Esophagus muscularis mucosa (tissue), 4 donors: ENCODE results near the gene ZNF81.

ENCODE experiments used
- EP300 ChIP-seq: sonication (generic); formaldehyde crosslinking; IDR thresholded peaks from one replicate; pipeline ENCODE4 v1.6.1; 2017; ENCODE audit warnings: antibody characterized with exemption
- POLR2A ChIP-seq: fragments of 450-650 bp; IDR thresholded peaks from one replicate; pipeline ENCODE4 v1.6.1; 2017; ENCODE audit warnings: antibody characterized with exemption, moderate library complexity, mild to moderate bottlenecking, low read depth
- TF ChIP-seq, protein P1 (sequence below), 3 experiments: fragments of 200-600 bp in 2 of 3; fragments of 450-650 bp in 1 of 3; sonication (generic) in 2 of 3; IDR thresholded peaks; one replicate each; pipeline ENCODE4 v1.5.1; 2017 to 2019; ENCODE audit warnings: antibody characterized with exemption in 3 of 3, mild to moderate bottlenecking in 2 of 3, moderate library complexity in 1 of 3

DNA sequence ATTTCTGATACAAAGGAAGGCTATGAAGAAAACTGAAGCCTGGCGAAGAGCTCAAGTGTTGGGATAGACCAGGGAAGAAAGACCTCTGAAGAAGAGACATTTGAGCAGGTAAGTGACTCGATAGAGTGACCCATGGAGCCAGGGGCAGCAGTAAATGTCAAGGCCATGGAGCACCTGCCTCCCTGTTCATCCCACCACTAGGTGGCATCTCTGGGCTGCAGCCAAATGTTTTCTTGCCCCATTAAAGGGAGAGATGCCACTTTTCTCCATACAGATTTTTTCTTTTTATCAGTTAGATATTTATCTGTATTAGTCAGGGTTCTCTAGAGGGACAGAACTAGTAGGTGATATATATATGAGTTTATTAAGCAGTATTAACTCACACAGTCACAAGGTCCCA lies 4.9 kb upstream of the ZNF81 start:
- TF ChIP-seq, protein P1, sequence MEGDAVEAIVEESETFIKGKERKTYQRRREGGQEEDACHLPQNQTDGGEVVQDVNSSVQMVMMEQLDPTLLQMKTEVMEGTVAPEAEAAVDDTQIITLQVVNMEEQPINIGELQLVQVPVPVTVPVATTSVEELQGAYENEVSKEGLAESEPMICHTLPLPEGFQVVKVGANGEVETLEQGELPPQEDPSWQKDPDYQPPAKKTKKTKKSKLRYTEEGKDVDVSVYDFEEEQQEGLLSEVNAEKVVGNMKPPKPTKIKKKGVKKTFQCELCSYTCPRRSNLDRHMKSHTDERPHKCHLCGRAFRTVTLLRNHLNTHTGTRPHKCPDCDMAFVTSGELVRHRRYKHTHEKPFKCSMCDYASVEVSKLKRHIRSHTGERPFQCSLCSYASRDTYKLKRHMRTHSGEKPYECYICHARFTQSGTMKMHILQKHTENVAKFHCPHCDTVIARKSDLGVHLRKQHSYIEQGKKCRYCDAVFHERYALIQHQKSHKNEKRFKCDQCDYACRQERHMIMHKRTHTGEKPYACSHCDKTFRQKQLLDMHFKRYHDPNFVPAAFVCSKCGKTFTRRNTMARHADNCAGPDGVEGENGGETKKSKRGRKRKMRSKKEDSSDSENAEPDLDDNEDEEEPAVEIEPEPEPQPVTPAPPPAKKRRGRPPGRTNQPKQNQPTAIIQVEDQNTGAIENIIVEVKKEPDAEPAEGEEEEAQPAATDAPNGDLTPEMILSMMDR (IDR thresholded peaks at IDR 0.05): peak; percentile 26 to 52 (median 36)
- TF ChIP-seq POLR2A: no peak
- TF ChIP-seq EP300: no peak
